Right lobe of liver (tissue), 4 donors: ENCODE results near the gene CALCOCO2.

ENCODE experiments used
- CTCF ChIP-seq, 4 donors: fragments of 200-600 bp in 3 of 4; fragments of 450-650 bp in 1 of 4; IDR thresholded peaks; one replicate each; pipeline versions ENCODE4 v1.5.1 to v1.8.0; 2016 to 2022; ENCODE audit warnings: antibody characterized with exemption in 4 of 4, mild to moderate bottlenecking in 2 of 4
- POLR2A ChIP-seq: fragments of 450-650 bp; IDR thresholded peaks from one replicate; pipeline ENCODE4 v1.6.1; 2017; ENCODE audit warnings: antibody characterized with exemption, mild to moderate bottlenecking
- donor health status: DM: no; HTN: no; CAD: no.
- donor health status: DM: no; HTN: no; CAD: no.
- donor health status: DM: no; HTN: yes; CAD: no.

- no peak for TF ChIP-seq POLR2A
- TF ChIP-seq CTCF (IDR thresholded peaks at IDR 0.05) = no peak
Observed at GRCh38 chr17:48850792-48851323, 20.0 kb downstream of the CALCOCO2 start.
